ENCODE data around the gene SF1. TPM values are rescaled to one million over a fixed set of nuclear protein-coding genes. Genes with fewer than 3 reads are reported as not detected.
A peak's percentile ranks its signal among the peaks of the same experiment; 100 is the strongest.
"Not testable (repeated sequence)": the region's sequence is repeated elsewhere in the genome, so short reads cannot be mapped to it uniquely, and the experiment has no call there.

The SF1 gene
- total RNA-seq, result 460 and 461 TPM in 2 replicates

- Mint-ChIP-seq H3K36me3 (ENCODE audit: low read depth) (peaks cover 46% of the 10 kb centered on the region), H3K9me3 (no peaks in the 10 kb centered on the region), H3K27me3 (ENCODE audit: low read depth) (no peaks in the 10 kb centered on the region), H3K4me1 (ENCODE audit: low read depth) (peaks cover 46% of the 10 kb centered on the region), H3K4me3 (ENCODE audit: low read depth) (peak within 1 kb of the TSS; percentile 89), H3K27ac (peak within 1 kb of the TSS; percentile 99)
- intact Hi-C loops (cut with micrococcal nuclease), result loop anchor here (1.0 to 10.0 kb wide), 4 partner anchors 24 to 473 kb away; partner anchors contain the start of genes ATG2A, ESRRA, MAP4K2 and RASGRP2
- peak; percentile 100 for DNase-seq (ENCODE audit: low spot score)
Observed at GRCh38 chr11:64778473-64779298, at the start of gene SF1. Gene SF1, minus strand, starts transcription at chr11:64778542. Its CDS starts 150 bp downstream, at chr11:64778392.

DNA sequence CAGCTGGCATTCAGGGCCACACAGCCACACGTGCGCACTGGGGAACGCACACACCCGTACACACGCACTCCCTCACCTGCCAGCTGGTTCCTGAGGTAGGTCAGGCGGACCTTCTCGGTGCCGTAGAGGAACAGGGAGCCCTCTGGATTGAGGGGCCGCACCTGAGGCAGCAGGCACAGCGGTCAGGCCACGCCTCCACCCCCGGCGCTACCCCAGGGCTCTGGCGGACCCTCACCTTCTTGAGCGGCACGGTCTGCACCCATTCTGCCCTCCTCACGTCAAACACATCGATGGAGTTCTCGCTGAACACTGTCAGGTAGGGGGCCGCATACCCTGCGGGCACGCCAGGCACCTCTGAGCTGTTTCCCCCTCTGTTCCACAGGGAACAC is 49.1 kb upstream of the SF1 start:
- DNase-seq (ENCODE audit: low spot score), result no peak
- Mint-ChIP-seq H3K4me1 (ENCODE audit: low read depth) (no peaks in the 10 kb centered on the region), H3K36me3 (ENCODE audit: low read depth) (no peaks in the 10 kb centered on the region), H3K27ac (no peak overlapping the region), H3K4me3 (ENCODE audit: low read depth) (no peak overlapping the region), H3K27me3 (ENCODE audit: low read depth) (peaks cover 3% of the 10 kb centered on the region), H3K9me3 (no peaks in the 10 kb centered on the region)
- intact Hi-C loops (cut with micrococcal nuclease), result no loop called here

- H3K4me3 Mint-ChIP-seq (ENCODE audit: low read depth), result no peak overlapping the region
- no peaks in the 10 kb centered on the region for H3K9me3 Mint-ChIP-seq
- H3K27me3 Mint-ChIP-seq (ENCODE audit: low read depth), result peaks cover 3% of the 10 kb centered on the region
- intact Hi-C loops (cut with micrococcal nuclease), result no loop called here
- H3K4me1 Mint-ChIP-seq (ENCODE audit: low read depth), result no peaks in the 10 kb centered on the region
- H3K36me3 Mint-ChIP-seq (ENCODE audit: low read depth), result no peaks in the 10 kb centered on the region
- DNase-seq (ENCODE audit: low spot score), result no peak
- no peak overlapping the region for H3K27ac Mint-ChIP-seq
Observed at GRCh38 chr11:64826578-64827450, 48.5 kb upstream of the SF1 start.

- Mint-ChIP-seq H3K9me3 (no peaks in the 10 kb centered on the region), H3K27ac (no peak overlapping the region), H3K36me3 (ENCODE audit: low read depth) (no peaks in the 10 kb centered on the region), H3K4me1 (ENCODE audit: low read depth) (no peaks in the 10 kb centered on the region), H3K27me3 (ENCODE audit: low read depth) (peaks cover 3% of the 10 kb centered on the region), H3K4me3 (ENCODE audit: low read depth) (no peak overlapping the region)
- no peak for DNase-seq (ENCODE audit: low spot score)
- intact Hi-C loops (cut with micrococcal nuclease), result no loop called here
Observed at GRCh38 chr11:64826062-64826461, 47.7 kb upstream of the SF1 start.

DNA sequence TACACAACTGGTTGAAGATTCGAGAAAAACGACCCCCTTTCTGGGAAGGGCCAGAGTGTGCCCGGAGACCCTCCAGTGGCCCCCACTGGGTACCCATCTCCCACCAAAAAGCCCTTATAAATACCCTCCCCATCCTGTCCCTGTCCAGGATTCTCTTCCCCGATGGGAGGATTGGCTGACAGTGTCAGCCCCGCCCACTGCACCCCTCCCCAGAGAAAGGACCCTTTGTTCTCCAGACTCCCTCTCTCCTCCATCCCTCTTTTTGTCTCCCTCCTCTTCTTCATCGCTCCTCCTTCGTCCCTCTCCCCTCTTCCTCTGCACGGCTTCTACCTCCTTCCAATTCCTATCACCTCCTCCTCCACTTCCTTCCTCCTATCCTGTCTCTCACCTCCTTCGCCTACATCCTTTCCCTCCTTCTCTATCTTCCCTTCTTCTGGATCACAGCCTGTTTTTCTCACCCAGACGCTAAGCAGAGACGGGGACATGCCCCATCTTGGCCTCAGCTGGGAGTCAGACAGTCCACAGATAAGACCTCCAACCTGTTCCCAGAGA is 45.3 kb upstream of the SF1 start:
- intact Hi-C loops (cut with micrococcal nuclease), result no loop called here
- Mint-ChIP-seq H3K27ac (no peak overlapping the region), H3K4me1 (ENCODE audit: low read depth) (no peaks in the 10 kb centered on the region), H3K9me3 (no peaks in the 10 kb centered on the region), H3K36me3 (ENCODE audit: low read depth) (no peaks in the 10 kb centered on the region), H3K27me3 (ENCODE audit: low read depth) (peaks cover 3% of the 10 kb centered on the region), H3K4me3 (ENCODE audit: low read depth) (no peak overlapping the region)
- no peak for DNase-seq (ENCODE audit: low spot score)

DNA sequence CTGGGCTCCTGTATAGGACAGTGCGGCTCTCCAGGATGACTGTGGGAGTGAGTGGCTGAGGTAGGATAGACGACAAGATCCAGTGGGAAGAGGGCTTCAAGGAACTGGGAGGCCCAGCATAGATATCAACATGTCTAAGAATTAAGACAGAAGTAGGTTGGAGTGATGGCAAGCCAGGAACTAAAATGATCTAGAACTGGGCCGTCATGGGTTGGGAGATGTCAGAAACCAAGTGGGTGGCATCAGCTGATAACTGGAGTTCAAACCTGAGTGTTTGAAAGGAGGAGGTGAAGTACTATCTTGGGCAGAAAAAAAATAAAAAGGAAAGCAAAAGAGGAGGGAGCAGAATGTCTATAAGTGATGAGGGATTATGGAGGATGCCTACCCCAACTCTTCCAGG is 39.1 kb upstream of the SF1 start:
- Mint-ChIP-seq H3K27me3 (ENCODE audit: low read depth) (no peaks in the 10 kb centered on the region), H3K36me3 (ENCODE audit: low read depth) (no peaks in the 10 kb centered on the region), H3K4me1 (ENCODE audit: low read depth) (no peaks in the 10 kb centered on the region), H3K4me3 (ENCODE audit: low read depth) (no peak overlapping the region), H3K27ac (no peak overlapping the region), H3K9me3 (no peaks in the 10 kb centered on the region)
- intact Hi-C loops (cut with micrococcal nuclease), result no loop called here
- no peak for DNase-seq (ENCODE audit: low spot score)

DNA sequence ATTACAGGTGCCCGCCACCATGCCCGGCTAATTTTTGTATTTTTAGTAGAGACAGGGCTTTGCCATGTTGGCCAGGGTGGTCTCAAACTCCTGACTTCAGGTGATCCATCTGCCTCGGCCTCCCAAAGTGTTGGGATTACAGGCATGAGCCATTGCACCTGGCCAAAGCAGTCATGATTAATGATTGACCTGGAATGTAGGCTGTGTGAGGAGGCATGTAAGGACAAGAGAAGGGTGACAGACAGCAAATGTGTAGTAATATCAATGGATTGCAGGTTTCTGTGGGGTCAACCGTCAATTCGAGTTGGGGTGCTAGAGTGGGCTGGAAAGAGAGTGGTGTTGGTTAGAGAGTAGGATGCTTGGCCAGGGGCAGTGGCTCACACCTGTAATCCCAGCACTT is 37.1 kb upstream of the SF1 start:
- intact Hi-C loops (cut with micrococcal nuclease); H3K27ac Mint-ChIP-seq; H3K9me3 Mint-ChIP-seq; H3K27me3 Mint-ChIP-seq (ENCODE audit: low read depth); H3K4me3 Mint-ChIP-seq (ENCODE audit: low read depth); H3K36me3 Mint-ChIP-seq (ENCODE audit: low read depth); DNase-seq (ENCODE audit: low spot score); H3K4me1 Mint-ChIP-seq (ENCODE audit: low read depth): not testable (repeated sequence)

GRCh38 chr11:64814712-64815187 is 36.4 kb upstream of the SF1 start:
- intact Hi-C loops (cut with micrococcal nuclease), result no loop called here
- no peak overlapping the region for H3K4me3 Mint-ChIP-seq (ENCODE audit: low read depth)
- no peak for DNase-seq (ENCODE audit: low spot score)
- H3K4me1 Mint-ChIP-seq (ENCODE audit: low read depth), result peaks cover 7% of the 10 kb centered on the region
- H3K27me3 Mint-ChIP-seq (ENCODE audit: low read depth), result no peaks in the 10 kb centered on the region
- H3K27ac Mint-ChIP-seq, result no peak overlapping the region
- H3K36me3 Mint-ChIP-seq (ENCODE audit: low read depth), result peaks cover 3% of the 10 kb centered on the region
- no peaks in the 10 kb centered on the region for H3K9me3 Mint-ChIP-seq

- Mint-ChIP-seq H3K4me3 (ENCODE audit: low read depth) (no peak overlapping the region), H3K9me3 (no peaks in the 10 kb centered on the region), H3K4me1 (ENCODE audit: low read depth) (peaks cover 13% of the 10 kb centered on the region), H3K36me3 (ENCODE audit: low read depth) (peaks cover 3% of the 10 kb centered on the region), H3K27ac (no peak overlapping the region), H3K27me3 (ENCODE audit: low read depth) (no peaks in the 10 kb centered on the region)
- intact Hi-C loops (cut with micrococcal nuclease), result no loop called here
- no peak for DNase-seq (ENCODE audit: low spot score)
Observed at GRCh38 chr11:64813826-64814225, 35.5 kb upstream of the SF1 start.

GRCh38 chr11:64810891-64811272 is 32.5 kb upstream of the SF1 start:
- peaks cover 20% of the 10 kb centered on the region for H3K36me3 Mint-ChIP-seq (ENCODE audit: low read depth)
- intact Hi-C loops (cut with micrococcal nuclease), result loop anchor here (2.0 kb wide), 1 partner anchor 48 kb away; no protein-coding TSS in a partner anchor
- H3K27ac Mint-ChIP-seq, result peak overlapping the region; percentile 94
- H3K4me1 Mint-ChIP-seq (ENCODE audit: low read depth), result peaks cover 20% of the 10 kb centered on the region
- H3K9me3 Mint-ChIP-seq, result no peaks in the 10 kb centered on the region
- DNase-seq (ENCODE audit: low spot score), result no peak
- peak overlapping the region; percentile 98 for H3K4me3 Mint-ChIP-seq (ENCODE audit: low read depth)
- no peaks in the 10 kb centered on the region for H3K27me3 Mint-ChIP-seq (ENCODE audit: low read depth)

GRCh38 chr11:64810271-64810890 is 32.0 kb upstream of the SF1 start, which contains the start of gene MEN1:
Gene MEN1, minus strand, starts transcription at chr11:64810551. Its CDS starts 442 bp downstream, at chr11:64810109.
- H3K27me3 Mint-ChIP-seq (ENCODE audit: low read depth), result no peaks in the 10 kb centered on the region
- intact Hi-C loops (cut with micrococcal nuclease), result loop anchor here (2.0 kb wide), 1 partner anchor 48 kb away; no protein-coding TSS in a partner anchor
- peak; percentile 77 for DNase-seq (ENCODE audit: low spot score)
- no peaks in the 10 kb centered on the region for H3K9me3 Mint-ChIP-seq
- H3K4me3 Mint-ChIP-seq (ENCODE audit: low read depth), result peak within 1 kb of the TSS; percentile 98
- H3K36me3 Mint-ChIP-seq (ENCODE audit: low read depth), result peaks cover 24% of the 10 kb centered on the region
- H3K4me1 Mint-ChIP-seq (ENCODE audit: low read depth), result peaks cover 22% of the 10 kb centered on the region
- H3K27ac Mint-ChIP-seq, result peak within 1 kb of the TSS; percentile 94

DNA sequence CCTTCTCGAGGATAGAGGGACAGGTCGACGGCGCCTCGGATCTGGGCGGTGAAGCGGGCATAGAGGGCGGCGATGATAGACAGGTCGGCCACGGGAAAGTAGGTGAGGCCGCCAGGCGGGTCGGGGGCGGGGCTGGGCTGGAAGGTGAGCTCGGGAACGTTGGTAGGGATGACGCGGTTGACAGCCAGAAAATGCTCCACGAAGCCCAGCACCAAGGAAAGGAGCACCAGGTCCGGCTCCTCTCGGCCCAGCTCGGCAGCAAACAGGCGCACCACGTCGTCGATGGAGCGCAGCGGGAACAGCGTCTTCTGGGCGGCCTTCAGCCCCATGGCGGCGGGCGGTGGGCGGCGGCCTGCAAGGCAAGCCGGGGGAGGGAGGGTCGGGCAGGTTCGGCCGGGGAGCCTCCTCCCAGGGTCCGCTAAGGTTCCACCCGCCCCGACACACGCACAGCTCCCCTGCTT is 31.5 kb upstream of the SF1 start:
- DNase-seq (ENCODE audit: low spot score), result no peak
- no peaks in the 10 kb centered on the region for H3K27me3 Mint-ChIP-seq (ENCODE audit: low read depth)
- peaks cover 26% of the 10 kb centered on the region for H3K36me3 Mint-ChIP-seq (ENCODE audit: low read depth)

More for the DNA sequence above, 31.5 kb upstream of the SF1 start:
- Mint-ChIP-seq H3K9me3 (no peaks in the 10 kb centered on the region), H3K27ac (peak overlapping the region; percentile 94), H3K4me1 (ENCODE audit: low read depth) (peaks cover 22% of the 10 kb centered on the region), H3K4me3 (ENCODE audit: low read depth) (peak overlapping the region; percentile 98)
- intact Hi-C loops (cut with micrococcal nuclease), result loop anchor here (2.0 kb wide), 1 partner anchor 49 kb away; no protein-coding TSS in a partner anchor

Data from activated T-helper 2 cell treated with anti-CD3 and anti-CD28 coated beads, Interferon-gamma antibody, Interleukin-2, Interleukin-4, amounts not matched to agents 10 μg/mL and 5 μg/mL and 100 μg/mL, durations not matched to agents 14 hours and 24 hours and 36 hours (primary cell).